GM10248 (cell line): ENCODE measurements around the gene AIFM2.
"Not testable (repeated sequence)": the region's sequence is repeated elsewhere in the genome, so short reads cannot be mapped to it uniquely, and the experiment has no call there.

ENCODE experiments used
- CTCF ChIA-PET: fragments of 300-600 bp; sonication (Branson Sonifier 250); formaldehyde crosslinking; extraction: SDS; loops from one replicate; lab custom pipeline; 2021; ENCODE audit warnings: antibody characterized with exemption; lab: Yijun Ruan, JAX
- POLR2A ChIA-PET: fragments of 350-650 bp; sonication (Branson Sonifier 250); formaldehyde crosslinking; extraction: SDS; loops from one replicate; lab custom pipeline; 2020; ENCODE audit warnings: antibody characterized with exemption; lab: Yijun Ruan, JAX
- DNase-seq: peaks from one replicate; pipeline ENCODE4 v3.0.0; 2012; ENCODE audit errors: extremely low spot score
- TF ChIP-seq, protein P1 (sequence below): IDR thresholded peaks from 2 replicates; pipeline ENCODE4 v1.5.1; 2012; ENCODE audit warnings: mild to moderate bottlenecking, low read depth; ENCODE audit errors: extremely low read depth, missing control alignments, control extremely low read depth

AIFM2 gene

GRCh38 chr10:70084189-70084588, 48.4 kb downstream of the AIFM2 start:
- no peak for DNase-seq
- TF ChIP-seq, protein P1, sequence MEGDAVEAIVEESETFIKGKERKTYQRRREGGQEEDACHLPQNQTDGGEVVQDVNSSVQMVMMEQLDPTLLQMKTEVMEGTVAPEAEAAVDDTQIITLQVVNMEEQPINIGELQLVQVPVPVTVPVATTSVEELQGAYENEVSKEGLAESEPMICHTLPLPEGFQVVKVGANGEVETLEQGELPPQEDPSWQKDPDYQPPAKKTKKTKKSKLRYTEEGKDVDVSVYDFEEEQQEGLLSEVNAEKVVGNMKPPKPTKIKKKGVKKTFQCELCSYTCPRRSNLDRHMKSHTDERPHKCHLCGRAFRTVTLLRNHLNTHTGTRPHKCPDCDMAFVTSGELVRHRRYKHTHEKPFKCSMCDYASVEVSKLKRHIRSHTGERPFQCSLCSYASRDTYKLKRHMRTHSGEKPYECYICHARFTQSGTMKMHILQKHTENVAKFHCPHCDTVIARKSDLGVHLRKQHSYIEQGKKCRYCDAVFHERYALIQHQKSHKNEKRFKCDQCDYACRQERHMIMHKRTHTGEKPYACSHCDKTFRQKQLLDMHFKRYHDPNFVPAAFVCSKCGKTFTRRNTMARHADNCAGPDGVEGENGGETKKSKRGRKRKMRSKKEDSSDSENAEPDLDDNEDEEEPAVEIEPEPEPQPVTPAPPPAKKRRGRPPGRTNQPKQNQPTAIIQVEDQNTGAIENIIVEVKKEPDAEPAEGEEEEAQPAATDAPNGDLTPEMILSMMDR = no peak
- ChIA-PET CTCF (interaction anchor here (1.0 kb wide), 1 partner anchor 62 kb away, joined by 3 read pairs; the partner anchor contains the start of gene TYSND1), POLR2A (no interaction called here)

DNA sequence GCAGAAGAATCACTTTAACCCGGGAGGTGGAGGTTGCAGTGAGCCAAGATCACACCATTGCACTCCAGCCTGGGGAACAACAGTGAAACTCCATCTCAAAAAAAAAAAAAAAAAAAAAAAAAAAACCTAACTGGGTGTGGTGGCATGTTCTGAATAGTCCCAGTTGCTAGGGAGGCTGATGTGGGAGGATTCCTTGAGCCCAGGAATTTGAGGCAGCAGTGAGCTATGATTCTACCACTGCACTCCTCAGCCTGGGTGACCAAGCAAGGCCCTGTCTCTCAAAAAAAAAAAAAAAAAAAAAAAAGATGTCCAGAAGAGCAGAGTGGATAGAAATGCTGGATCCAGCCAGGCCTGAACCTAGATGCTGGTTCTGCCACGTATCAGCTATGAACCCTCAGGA, 51.8 kb downstream of the AIFM2 start:
- CTCF ChIA-PET = interaction anchor here (1.1 to 1.8 kb wide), 2 partner anchors 13 to 36 kb away, joined by 3 to 5 read pairs; no protein-coding TSS in a partner anchor

DNA sequence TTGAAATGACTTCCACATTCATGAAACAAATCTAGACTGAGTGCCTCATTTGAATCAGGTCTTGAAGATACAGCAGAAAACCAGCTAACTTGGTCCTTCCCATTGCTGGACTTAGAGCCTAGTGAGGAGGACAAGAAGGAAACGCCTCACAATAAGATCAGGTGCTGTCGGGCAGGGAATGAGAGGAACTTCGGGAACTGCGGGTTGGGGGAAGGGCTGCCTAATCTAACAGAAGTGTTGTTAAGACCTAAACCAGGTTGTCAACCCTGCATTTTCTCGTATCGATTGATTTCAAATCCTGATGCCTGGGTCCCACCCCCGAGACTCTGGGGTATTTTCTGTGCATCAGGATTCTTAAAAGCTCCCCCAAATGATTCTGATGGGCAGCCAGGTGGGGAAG, 53.7 kb downstream of the AIFM2 start:
- TF ChIP-seq, protein P1 = no peak
- ChIA-PET CTCF (interaction anchor here (0.8 to 1.4 kb wide), 2 partner anchors 30 to 37 kb away, joined by 3 read pairs; no protein-coding TSS in a partner anchor), POLR2A (no interaction called here)
- DNase-seq = no peak

More for the DNA sequence above, 51.8 kb downstream of the AIFM2 start:
- POLR2A ChIA-PET, DNase-seq: not testable (repeated sequence)

- TF ChIP-seq, protein P1 = no peak
- POLR2A ChIA-PET = no interaction called here
- CTCF ChIA-PET = interaction anchor here (0.8 kb wide), 1 partner anchor 29 kb away, joined by 3 read pairs; no protein-coding TSS in a partner anchor
- no peak for DNase-seq
Measured at GRCh38 chr10:70078329-70078728, 54.3 kb downstream of the AIFM2 start.

DNA sequence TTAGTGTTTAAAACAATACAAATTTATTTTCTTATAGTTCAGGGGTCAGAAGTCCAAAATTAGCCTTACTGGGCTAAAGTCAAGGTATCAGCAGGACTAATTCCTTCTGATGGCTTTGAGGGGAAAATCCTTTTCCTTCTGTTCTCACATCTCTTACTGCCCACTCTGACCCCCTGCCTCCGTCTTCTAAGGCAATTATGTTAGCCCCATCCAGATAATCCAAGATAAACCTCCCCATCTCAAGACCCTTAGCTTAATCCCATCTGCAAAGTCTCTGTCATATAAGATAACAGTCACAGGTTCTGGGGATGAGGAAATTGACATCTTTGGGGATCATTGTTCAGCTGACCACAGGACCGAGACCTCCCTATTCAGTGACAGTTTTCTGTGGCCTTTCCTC, 57.7 kb downstream of the AIFM2 start:
- ChIA-PET CTCF (no interaction called here), POLR2A (no interaction called here)
- TF ChIP-seq, protein P1 = no peak
- DNase-seq = no peak

GRCh38 chr10:70074165-70074564, 58.5 kb downstream of the AIFM2 start:
- CTCF ChIA-PET = no interaction called here
- TF ChIP-seq, protein P1 = no peak
- POLR2A ChIA-PET = no interaction called here
- no peak for DNase-seq

DNA sequence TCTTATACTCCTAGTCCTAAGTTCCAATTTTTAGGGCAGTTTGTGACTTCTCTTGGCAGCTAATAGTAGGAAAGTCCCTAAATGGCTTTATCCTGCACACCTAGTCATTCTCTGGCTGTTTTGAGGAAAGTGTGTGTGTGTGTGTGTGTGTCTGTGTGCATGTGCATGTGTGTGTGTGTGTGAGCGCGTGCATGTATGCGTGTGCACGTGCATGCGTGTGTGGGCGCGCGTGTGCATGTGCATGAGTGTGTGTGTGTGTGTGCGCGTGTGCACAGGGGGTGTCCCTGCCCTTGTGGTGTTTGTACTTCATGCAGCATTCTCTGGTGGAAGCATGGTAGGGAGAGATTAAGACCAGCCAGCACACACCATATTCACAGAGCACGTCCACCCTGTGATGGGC, 61.8 kb downstream of the AIFM2 start:
- TF ChIP-seq, protein P1 = no peak
- CTCF ChIA-PET = no interaction called here
- POLR2A ChIA-PET = no interaction called here
- no peak for DNase-seq
